ENCODE measurements around the gene NIN.
"Not testable (repeated sequence)": the region's sequence is repeated elsewhere in the genome, so short reads cannot be mapped to it uniquely, and the experiment has no call there.

Gene NIN

DNA sequence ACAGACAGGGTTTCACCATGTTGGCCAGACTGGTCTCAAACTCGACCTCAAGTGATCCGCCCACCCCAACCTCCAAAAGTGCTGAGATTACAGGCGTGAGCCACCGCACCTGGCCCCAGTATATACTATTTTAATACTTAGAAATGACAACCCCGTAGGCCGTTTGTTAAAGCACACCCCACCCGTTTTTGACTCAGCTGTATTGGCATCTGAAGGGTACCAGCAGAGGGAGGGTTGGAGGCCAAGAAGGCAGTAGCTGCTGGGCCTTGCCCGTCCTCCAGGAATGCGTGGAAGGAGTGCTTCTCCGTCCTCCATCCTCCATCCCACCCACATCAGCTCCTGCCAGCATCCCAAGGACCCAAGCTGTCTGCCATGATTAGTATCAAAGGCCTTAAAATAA, 6.3 kb upstream of the NIN start:
- no peak for DNase-seq

DNA sequence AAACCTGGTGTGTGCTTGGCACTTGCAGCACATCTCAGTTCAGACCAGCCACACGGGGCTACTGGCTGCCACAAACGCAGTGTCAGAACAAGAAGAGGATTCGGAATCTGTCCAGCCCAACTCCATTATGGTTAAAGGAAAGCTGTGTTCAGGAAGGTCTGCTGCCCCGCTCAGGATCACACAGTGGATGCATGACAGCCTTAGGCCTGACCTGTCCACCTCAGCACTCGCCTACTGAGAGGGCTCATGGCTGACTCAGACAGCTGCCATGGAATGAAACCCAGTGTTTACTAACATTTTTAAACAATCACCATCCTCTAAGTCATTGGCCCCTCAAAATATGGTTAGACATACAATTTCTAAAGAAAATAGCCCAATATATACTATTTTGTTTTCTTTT, 5.6 kb upstream of the NIN start:
- no peak for DNase-seq

DNA sequence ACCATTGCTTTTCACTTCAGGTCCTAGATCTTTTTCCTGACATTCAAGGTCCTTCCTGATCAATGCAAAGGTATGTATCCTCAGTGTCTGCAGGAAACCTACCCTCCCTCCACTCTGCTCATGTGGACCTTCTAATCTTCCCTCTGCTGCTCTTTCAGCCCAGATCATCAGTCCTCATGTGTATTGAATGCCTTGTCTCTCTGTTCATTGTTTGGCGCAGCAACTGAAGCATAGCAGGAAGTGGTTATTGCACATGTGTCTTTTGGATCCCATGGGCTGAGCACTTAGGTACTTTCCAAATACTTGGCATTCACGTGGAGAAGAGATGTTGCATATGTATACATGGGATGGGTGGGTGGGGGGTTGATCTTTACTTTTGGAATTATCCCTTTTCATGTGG, 4.3 kb upstream of the NIN start:
- no peak for DNase-seq

DNA sequence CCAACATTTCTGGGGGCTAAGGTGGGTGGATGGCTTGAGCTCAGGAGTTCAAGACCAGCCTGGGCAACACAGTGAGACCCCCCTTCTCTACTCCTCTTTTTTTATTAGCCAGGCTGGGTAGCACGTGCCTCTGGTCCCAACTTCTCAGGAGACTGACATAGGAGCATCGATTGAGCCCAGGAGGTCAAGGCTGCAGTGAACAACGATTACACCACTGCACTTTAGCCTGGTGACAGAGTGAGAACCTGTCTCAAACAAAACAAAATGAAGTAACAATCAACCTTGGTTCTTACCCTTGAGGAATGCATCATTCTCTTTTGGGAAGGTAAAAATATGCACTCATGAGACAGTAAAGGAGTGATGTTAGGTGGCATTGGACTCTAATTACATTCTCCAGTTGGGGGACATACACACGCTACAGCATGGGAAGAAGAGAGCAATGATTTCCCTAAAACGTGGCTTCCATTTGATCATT, 3.9 kb upstream of the NIN start:
- DNase-seq, result no peak

DNA sequence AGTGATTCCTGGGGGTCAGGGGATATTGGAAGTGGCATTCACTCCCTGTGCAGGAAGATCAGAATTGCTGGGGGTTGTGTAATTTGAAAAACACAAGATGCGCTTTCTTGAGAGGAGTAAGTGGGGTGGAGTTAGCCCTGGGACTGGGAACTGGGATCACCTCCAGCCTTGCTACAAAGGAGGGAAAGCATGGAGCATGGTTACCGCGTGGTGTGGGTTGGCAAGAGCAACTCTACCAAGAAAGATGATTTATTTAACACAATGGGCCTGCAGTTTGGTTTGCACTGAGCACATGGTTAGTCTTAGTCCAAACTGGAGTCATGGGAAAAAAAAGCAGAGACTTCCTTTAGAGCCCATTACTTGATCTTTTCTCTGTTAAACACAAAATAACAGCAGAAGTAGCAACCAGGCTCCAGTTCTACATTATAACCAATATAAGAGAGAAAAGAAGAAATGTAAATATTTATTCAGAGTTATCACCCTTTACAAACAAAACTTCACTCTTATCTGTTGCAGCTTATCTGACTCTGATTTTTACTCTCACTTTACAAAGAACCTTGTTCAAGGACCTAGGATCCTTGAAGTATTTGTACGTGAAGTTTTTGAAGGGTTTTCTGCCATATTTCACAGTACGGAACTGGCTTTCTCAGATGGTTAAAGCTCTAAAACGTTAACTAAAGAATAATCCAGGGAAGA, 2.1 kb upstream of the NIN start:
- no peak for DNase-seq

DNA sequence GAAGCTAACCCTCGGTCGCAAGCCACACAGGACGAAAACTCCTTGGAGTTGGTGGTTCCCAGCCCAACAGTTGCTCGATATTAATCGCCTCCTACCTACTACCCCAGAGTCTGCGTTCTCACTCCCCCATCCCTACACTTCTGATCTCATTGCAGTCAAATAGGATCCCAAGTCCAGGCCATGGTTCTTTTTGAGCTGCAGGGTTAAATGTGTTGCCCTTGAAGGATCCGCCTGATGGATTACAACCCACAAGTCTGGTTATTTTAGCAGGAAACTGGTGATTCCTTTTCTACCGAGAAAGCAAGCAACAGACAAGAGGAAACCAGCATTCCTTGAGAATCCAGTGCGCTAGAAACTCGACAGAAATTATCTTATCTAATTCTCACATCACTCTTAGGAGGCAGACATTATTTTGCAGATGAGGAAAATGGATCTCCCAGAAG, 785 bp upstream of the NIN start:
- no peak for DNase-seq

DNA sequence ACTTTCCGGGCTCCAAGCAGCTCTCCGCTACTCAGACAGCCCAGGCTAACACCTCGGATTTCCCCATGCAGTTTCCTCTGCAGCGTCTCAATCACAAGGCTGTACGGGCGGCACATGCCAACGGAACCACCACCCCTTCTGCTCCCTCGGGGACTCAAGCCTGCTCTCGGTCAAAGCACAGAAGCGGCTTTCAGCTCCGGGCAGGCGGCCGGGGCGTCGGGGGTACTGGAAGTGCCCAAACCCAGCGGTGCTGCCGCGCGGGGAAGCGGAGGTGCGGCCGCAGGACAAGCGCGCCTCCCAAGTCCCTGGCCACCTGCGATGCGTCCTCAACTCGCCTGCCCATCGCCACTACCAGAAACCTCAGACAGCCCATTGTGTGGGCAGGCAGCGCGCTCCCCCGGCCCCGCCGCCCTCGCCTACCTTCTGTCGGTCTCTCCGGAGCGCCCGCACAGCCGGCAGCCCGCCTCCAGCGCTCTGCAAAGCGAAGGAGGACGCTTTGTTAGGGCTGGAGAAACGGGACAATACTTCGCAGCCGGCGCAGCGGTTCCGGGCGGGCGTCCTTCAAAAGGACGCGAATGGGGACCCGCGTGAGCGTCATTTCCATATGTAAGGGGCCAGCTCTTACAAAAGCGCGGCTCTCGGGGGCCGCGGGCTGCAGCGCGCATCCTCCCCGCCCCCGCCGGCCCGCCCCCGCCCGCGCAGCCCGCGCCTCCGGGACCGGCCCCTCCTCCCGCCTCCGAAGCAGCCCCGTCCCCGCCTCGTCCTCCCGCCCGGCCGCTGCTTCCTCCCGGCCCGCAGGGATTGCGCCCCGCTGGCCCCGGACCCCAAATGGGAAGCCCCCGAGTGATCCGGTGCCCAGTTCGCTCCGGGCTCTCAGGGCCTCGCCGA, 674 bp downstream of the NIN start:
- DNase-seq, result peak; percentile 68

DNA sequence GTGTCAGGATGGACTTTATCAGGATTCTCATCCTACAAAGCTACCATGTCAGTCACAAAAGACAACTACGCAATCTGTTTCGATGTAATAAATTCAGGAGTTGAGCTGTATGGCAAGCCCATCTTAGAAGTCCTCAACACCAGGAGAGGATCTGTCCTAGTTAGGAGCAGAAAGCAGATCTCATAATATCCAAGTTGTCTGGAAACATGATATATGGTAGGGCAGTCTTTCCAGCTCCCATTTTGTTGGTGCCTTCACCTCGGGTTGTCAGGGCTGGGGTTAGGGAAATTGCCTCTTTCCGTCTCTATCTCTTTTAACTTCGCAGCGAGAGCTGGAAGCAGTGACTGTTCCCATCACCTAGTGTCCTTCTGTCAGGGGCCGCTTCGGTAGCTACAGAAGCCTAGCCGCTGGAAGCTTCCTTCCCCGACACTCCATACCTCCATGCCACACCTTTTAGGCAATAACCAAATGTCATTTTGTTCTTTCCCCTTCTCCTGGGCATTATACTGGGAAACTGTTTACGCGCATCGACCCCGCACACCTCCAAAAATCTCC, 1.4 kb downstream of the NIN start:
- DNase-seq, result peak; percentile 11

DNA sequence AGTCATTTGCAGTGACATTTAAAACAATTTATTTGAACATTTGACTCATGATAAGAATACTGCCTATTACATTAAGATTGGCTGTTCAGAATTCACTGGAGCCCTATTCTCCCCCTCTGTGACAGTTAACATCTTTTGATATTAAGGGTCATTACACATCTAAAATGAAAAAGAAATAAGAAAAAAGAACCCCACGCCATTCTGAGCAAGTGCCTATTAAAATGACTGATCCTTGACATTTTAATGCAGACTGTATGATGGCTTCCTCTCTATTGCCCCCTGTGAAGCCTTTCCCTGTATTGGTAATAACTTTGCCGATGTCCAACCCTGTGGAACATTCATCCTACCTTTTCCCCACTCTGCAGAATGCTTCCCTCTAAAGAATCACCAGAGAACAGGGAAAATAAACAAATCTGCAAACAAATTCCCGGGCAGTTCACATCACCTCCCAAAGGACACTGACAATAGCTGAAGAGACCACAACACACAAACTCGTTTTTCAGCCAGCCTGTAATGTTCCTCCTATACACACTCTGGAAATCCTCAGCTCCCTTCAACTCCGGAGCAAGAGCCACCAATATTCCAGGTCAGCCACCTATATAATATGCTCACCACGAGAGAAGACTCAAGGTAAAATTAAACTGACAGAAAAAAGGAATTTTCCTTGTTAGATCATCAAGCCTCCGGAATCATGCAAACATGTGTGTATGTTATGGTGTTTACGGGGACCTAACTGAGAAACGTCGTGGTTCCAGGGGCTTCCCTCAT, 2.1 kb downstream of the NIN start:
- DNase-seq, result no peak

DNA sequence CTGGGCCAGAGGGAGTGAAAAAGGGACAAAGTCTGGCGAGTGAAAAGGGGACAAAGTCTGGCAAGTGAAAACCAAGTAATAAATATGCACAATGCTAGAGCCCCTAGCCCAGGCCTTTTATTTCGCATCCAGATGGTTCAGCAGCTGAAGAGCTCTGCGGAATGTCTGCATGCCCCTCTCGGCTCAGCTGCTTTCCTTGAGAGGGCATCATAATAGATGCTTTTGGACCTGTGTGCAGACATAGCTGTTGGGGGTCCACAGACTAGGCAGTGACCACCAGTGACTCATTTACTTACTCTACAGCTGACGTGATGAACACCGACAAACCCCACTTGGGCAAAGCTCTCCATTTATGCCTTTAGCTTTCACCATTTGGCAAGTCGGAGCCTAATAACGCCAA, 4.3 kb downstream of the NIN start:
- DNase-seq, result no peak

DNA sequence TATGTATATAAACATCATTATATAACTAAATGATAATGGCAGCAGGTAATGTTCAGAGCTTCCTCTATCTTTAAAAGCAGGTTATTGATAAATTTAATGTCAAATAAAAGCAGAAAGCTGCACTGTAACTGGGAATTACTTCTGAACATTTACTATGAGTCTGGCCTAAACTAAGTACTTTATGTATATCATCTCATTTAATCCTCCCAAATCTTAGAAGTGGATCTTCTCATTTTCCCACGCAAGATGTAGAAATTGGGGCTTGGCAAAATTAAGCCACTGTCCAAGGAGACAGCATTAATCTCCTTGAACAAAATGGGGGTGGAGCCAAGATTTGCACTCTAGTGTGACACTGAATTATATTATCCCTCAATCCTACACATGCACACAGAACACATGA, 5.7 kb downstream of the NIN start:
- no peak for DNase-seq

DNA sequence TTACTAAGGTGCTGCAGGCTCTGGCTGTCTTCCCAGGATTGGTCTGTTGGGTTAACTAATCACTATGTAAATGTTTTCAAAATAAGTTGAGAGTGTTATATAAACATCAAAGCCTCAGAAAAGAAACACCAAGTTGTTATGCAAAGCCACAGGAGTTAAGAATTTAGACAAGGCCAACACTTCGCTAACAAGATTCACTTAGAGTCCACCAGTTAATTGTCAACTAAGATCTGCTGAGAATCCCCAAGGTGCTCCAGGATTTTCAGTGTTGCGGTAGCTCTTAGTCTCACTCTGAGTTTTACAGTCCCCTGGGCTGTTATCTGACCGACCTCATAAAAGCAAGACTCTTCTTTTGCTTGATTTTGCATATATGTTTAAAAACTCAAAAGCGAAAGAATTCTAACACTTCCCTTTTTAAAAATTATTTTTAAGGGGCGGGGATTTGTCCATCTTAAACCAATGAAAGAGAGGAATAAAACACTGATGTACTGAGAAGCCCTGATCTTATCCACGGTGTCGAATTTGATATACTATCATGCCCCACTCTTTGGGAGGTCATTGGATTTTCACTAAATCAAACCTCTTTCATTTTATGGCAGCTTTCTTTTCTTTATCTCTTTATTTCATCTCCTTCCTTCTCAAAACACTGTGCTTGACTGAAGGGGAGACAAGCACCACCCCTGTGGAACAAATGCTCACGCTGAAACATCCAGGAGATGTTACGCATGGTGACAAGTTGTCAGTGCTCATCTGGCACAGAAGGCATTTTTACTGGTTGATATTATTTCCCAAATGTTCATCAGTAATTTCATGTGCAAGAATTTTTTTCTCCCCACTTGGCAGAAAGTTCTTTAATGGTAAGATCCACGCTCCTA, 7.0 kb downstream of the NIN start:
- DNase-seq, result no peak

DNA sequence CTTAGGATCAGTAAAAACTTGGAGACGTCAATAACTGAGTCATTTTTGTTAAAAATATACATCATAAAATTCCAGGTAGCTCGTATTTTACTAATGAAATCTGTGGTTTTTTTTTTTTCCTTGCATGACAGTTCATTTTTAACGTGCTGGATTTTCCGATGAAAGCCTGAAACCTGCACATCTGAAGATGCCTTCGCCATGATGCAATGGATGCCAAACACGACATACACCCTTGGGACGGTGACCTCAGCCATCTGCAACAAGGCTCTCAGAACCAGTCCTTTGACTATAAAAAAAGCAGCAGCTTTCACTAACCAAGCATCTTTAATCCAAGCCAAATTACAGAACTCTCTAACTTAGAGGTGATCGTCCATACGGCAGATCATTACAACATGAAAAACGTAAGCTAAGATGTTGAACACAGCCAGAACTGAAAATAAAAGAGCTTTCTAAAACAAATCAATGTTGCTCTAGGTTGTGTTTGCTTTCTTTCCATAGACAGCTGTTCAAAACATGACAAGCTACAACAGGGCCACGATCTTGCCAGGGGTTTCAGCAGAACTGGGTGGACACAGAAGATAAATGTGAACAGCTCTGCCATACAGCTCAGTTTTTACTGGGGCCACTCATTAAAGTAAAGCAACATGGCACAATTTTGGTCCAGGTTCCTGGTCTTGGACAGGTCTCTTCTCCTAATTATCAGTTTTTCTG, 7.8 kb downstream of the NIN start:
- no peak for DNase-seq

DNA sequence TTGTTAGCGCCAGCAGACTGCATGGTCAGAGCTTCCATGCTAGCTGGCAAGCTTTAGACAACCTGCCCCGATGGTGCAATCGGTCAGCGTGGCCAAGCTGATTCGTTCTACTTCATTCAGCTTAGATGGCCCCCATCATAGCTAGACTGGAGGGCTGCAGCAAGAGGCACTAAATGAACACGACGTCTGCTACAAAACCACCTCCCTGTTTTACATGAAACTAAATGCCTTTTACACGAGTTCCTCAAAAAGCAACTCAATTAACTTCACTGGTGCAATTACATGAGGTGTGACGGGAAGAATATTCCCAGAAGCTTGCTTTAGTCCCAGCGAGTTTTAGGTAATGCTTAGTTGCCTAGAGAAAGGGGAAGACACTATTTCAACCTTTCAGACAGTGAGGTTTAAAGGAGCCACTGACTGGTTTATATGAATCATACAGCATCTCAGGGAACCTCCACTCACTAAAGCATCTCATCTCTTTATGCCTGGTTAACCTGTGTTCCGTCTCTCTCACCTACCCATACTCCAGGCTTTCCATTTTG, 8.4 kb downstream of the NIN start:
- DNase-seq, result no peak

DNA sequence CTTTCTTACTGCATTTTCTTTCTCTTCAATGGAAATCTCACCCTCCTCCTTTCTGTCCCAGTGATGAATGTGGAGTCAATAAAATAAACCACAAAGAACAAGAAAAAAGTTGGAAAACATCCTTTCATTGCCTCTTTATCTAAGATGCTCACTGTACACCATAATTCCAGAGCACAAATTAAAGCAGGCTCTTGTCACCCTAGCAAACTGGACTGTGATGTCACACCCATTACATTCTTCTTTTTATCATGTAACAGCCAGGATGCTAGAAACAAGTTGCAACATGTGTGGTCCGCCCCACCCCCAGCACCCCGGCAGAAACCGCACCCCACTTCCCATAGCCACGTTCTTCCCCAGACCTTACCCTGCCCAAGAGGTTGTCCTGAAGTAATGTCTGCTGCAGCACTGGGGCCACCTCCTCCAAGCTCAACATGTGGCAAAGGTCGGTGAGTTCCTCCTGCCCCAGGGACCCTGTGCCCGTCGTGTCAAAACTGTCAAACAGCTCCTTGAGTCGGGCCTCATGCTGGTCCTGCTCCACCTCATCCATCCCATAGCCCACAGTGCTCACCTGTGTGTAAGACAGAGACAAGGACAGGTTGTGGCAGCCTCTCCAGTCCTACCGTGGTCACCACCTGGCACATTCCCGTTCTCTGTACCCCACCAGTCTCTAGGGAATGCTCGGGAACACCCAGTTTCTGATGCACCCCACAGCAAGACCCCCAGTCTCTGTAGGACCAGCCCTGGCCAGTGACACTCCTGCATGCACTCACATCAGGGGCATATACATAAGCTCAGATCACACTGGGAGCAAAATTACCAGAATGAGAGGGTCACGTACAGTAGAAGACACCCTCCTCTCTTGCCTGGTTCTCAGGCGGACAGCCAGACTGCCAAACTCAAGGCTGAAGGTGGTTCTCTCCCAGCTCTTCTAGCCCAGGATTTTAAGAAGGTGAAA, 9.2 kb downstream of the NIN start:
- no peak for DNase-seq

DNA sequence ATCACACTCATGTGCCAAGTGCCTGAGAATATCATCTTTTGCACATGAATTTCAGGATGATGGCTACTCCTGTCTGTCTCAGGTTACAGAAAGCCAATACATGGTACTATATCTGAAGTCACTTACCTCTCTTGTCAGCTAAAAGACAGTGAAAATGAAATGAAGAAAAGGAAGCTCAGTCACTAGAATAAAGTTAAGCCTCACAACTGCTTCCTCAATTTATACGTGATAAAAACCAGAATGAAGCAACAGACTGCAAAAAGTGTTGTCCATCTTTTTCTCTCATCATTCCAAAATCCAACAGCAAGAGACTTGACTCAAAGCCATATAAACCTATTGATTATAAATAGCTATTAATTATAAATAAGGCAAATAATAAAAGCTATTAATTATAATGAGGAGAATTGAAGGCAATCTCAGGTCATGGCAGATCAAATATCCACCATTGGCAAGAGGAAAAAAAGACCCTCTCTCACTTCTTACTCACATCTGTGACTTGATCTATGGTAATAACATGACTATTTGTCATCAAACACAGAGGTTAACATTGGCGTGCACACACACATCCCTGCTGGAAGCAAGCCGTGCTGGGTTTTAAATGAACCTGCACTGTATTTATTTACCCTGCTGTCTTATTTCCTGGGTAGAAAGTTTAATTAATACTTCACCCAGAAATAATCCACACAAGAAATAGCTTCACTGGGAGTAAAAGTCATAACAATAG, 10.0 kb downstream of the NIN start:
- no peak for DNase-seq

DNA sequence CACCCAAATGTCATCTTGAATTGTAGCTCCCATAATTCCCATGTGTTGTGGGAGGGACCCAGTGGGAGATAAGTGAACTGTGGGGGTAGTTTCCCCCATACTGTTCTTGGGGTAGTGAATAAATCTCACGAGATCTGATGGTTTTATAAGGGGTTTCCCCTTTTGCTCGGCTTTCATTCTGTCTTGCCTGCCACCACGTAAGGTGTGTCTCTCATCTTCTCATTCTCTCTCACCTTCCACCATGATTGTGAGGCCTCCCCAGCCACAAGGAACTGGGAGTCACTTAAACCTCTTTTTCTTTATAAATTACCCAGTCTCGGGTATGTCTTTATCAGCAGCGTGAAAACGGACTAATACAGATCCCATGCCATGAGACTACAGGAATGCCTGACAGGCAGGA, 11.7 kb downstream of the NIN start:
- not testable (repeated sequence) for DNase-seq

DNA sequence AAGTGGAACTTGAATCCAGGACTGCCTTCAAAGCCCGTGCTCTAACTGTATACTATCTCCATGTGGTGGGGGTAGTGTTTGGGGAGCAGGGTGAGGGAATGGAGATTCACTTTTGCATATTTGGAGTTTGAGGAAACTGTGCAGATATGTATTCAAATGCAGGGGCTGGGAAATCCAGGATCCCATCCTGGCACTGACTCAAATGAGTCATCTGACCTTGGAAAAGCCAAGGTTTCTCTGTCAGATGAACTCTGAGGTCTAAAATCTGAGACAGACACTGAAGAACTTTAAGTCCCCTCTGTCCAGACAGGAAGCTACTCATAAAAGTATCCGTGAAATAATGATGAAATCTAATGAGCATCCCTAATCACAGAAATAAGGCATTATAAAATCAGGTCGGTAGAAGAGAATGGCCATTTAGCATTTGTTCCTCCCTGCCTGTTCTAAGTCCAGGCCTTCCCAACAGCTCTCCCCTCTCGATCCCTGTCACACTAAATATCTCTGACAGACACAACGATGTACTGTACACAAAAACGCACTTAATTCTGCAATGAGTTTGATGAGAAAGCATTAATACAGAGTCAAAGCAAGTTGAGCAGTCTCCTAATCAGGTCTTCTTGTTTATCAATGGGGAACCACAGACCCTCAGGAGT, 14.4 kb downstream of the NIN start:
- DNase-seq, result no peak

DNA sequence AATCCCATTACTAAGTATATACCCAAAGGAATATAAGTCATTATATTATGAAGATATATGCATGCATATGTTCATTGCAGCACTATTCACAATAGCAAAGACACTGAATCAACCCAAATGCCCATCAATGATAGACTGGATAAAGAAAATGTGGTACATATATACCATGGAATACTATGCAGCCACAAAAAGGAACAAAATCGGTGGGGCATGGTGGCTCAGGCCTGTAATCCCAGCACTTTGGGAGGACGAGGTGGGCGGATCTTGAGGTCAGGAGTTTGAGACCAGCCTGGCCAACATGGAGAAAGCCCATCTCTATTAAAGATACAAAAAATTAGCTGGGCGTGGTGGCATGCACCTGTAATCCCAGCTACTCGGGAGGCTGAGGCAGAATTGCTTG, 15.4 kb downstream of the NIN start:
- not testable (repeated sequence) for DNase-seq
